Panc1 (cell line): ENCODE results near the gene CNOT1. TPM values are rescaled to one million over a fixed set of nuclear protein-coding genes. Genes with fewer than 3 reads are reported as not detected.

Experiments
- ATAC-seq: fragments of 200-7000 bp; cut with Tn5 transposase; 2 replicates; pipeline ENCODE4 v1.9.1; 2020; ENCODE audit warnings: mild to moderate bottlenecking, moderate library complexity
- BruUV-seq: library from RNA; stranded (reverse); fragments of 400-500 nt; replicated peaks from 2 replicates; lab custom pipeline; 2021; lab: Mats Ljungman, UMichigan
- CTCF ChIA-PET: fragments of 300-600 bp; sonication (Branson Sonifier 250); formaldehyde crosslinking; loops from one replicate; lab custom pipeline; 2022; ENCODE audit warnings: antibody characterized with exemption; lab: Charles Lee
- POLR2A ChIA-PET: fragments of 300-600 bp; sonication (Branson Sonifier 250); formaldehyde crosslinking; loops from one replicate; lab custom pipeline; 2022; ENCODE audit warnings: antibody characterized with exemption; lab: Charles Lee
- DNase-seq: peaks from one replicate; pipeline ENCODE4 v3.0.0-alpha.2; 2010; ENCODE audit warnings: low read depth, low spot score
- H3K27ac ChIP-seq: 2 replicates; pipeline ENCODE4 v1.5.1; 2011; ENCODE audit warnings: mild to moderate bottlenecking, low read length, inconsistent platforms
- H3K27me3 ChIP-seq: fragments of 200-500 bp; sonication (Bioruptor generic); 2 replicates; pipeline ENCODE4 v1.6.0; 2014; ENCODE audit warnings: low read length, inconsistent platforms; ENCODE audit not compliant: control insufficient read depth, insufficient read depth
- H3K36me3 ChIP-seq: fragments of 200-500 bp; sonication (Bioruptor generic); 2 replicates; pipeline ENCODE4 v1.5.1; 2014; ENCODE audit warnings: inconsistent platforms, mild to moderate bottlenecking, low read length, moderate library complexity; ENCODE audit not compliant: control insufficient read depth, insufficient read depth
- H3K4me1 ChIP-seq: 2 replicates; pipeline ENCODE4 v1.5.1; 2011; ENCODE audit warnings: inconsistent platforms, mild to moderate bottlenecking, low read length, moderate library complexity; ENCODE audit not compliant: control insufficient read depth, insufficient read depth
- H3K4me3 ChIP-seq, 2 experiments: 2 replicates each; pipeline ENCODE4 v1.5.1; 2011 to 2012; ENCODE audit warnings: low read depth in 2 of 2, low read length in 2 of 2, mild to moderate bottlenecking in 2 of 2, inconsistent platforms in 1 of 2, moderate library complexity in 1 of 2
- H3K9me3 ChIP-seq: fragments of 200-500 bp; sonication (Bioruptor generic); 2 replicates; pipeline ENCODE4 v1.5.1; 2014; ENCODE audit warnings: low read depth, mild to moderate bottlenecking, inconsistent platforms, low read length, moderate library complexity; ENCODE audit not compliant: control insufficient read depth, insufficient read depth
- CTCF ChIP-seq: fragments of 450-650 bp; IDR thresholded peaks from 2 replicates; pipeline ENCODE4 v1.5.1; 2017; ENCODE audit warnings: mild to moderate bottlenecking
- POLR2AphosphoS5 ChIP-seq: IDR thresholded peaks from 2 replicates; pipeline ENCODE4 v1.6.1; 2012; ENCODE audit warnings: mild to moderate bottlenecking, low read depth, low read length, moderate library complexity
- SIN3A ChIP-seq: IDR thresholded peaks from 2 replicates; pipeline ENCODE4 v1.6.1; 2012; ENCODE audit warnings: low read depth, mild to moderate bottlenecking, low read length, moderate library complexity, borderline replicate concordance; ENCODE audit not compliant: insufficient read depth
- TCF7L2 ChIP-seq: IDR thresholded peaks from 2 replicates; pipeline ENCODE4 v1.6.1; 2011; ENCODE audit warnings: mild to moderate bottlenecking, low read depth, low read length, inconsistent platforms
- in situ Hi-C: cut with HindIII; loops from 2 replicates; pipeline ENCODE4 v1.10.0; 2016; ENCODE audit warnings: low sequenced_read_pairs, low pct_unique_long_range_greater_than_20kb
- intact Hi-C: fragments of 100-400 bp; cut with micrococcal nuclease; formaldehyde crosslinking; loops from one replicate; pipeline ENCODE4 v1.10.0; 2022; ENCODE audit not compliant: unreplicated experiment
- total RNA-seq: library from RNA; stranded (reverse); gene quantifications from one replicate; pipeline ENCODE4 v1.2.1, GENCODE V29; 2021; ENCODE audit not compliant: unreplicated experiment
- TF ChIP-seq, protein P1 (sequence below), 2 experiments: IDR thresholded peaks; 2 replicates each; pipeline ENCODE4 v1.6.1; 2011 to 2012; ENCODE audit warnings: low read depth in 2 of 2, control low read depth in 1 of 2, low read length in 1 of 2, mild to moderate bottlenecking in 1 of 2, moderate library complexity in 1 of 2; ENCODE audit not compliant: insufficient read depth in 1 of 2

The CNOT1 gene
- total RNA-seq, 1 experiment from 2014 or later = 170 TPM

DNA sequence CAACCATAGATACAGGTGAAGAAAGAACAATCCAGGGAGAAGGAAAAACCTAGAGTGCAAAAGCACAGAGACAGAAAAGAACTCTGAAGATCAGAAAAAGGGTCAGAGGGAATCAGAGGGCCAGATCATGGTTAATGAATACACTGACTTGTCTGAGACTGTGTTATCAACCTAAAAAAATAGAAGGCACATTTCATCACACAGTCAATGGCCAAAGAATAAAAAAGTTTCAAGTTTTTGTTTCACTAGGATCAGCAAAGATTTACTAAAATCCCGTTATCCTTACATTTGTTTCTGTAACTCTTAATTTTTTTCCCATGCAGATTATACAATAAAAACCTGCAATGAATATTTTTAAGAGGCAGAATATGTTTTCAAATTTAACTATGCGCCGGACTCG lies 38.5 kb downstream of the CNOT1 start:
- H3K27ac ChIP-seq = no peak overlapping the region
- no peaks in the 10 kb centered on the region for H3K9me3 ChIP-seq
- in situ Hi-C loops = no loop called here
- ChIA-PET POLR2A (no interaction called here), CTCF (no interaction called here)
- TF ChIP-seq TCF7L2 = no peak
- TF ChIP-seq CTCF = no peak
- TF ChIP-seq, protein P1, sequence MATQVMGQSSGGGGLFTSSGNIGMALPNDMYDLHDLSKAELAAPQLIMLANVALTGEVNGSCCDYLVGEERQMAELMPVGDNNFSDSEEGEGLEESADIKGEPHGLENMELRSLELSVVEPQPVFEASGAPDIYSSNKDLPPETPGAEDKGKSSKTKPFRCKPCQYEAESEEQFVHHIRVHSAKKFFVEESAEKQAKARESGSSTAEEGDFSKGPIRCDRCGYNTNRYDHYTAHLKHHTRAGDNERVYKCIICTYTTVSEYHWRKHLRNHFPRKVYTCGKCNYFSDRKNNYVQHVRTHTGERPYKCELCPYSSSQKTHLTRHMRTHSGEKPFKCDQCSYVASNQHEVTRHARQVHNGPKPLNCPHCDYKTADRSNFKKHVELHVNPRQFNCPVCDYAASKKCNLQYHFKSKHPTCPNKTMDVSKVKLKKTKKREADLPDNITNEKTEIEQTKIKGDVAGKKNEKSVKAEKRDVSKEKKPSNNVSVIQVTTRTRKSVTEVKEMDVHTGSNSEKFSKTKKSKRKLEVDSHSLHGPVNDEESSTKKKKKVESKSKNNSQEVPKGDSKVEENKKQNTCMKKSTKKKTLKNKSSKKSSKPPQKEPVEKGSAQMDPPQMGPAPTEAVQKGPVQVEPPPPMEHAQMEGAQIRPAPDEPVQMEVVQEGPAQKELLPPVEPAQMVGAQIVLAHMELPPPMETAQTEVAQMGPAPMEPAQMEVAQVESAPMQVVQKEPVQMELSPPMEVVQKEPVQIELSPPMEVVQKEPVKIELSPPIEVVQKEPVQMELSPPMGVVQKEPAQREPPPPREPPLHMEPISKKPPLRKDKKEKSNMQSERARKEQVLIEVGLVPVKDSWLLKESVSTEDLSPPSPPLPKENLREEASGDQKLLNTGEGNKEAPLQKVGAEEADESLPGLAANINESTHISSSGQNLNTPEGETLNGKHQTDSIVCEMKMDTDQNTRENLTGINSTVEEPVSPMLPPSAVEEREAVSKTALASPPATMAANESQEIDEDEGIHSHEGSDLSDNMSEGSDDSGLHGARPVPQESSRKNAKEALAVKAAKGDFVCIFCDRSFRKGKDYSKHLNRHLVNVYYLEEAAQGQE (IDR thresholded peaks at IDR 0.05; ENCODE audit: insufficient read depth in 1 of 2, low read depth in 2 of 2, low read length in 1 of 2) = no peak
- TF ChIP-seq POLR2AphosphoS5 = no peak
- no peak for TF ChIP-seq SIN3A
- no peak for ATAC-seq
- intact Hi-C loops = no loop called here
- H3K4me1 ChIP-seq = no peaks in the 10 kb centered on the region
- H3K4me3 ChIP-seq = no peak overlapping the region
- no TSS peak for BruUV-seq
- H3K27me3 ChIP-seq = no peaks in the 10 kb centered on the region
- no peak for DNase-seq
- peaks cover 28% of the 10 kb centered on the region for H3K36me3 ChIP-seq

- in situ Hi-C loops = no loop called here
- Histone ChIP-seq H3K27me3 (no peaks in the 10 kb centered on the region), H3K27ac (no peak overlapping the region), H3K36me3 (peaks cover 34% of the 10 kb centered on the region), H3K4me1 (no peaks in the 10 kb centered on the region), H3K4me3 (no peak overlapping the region), H3K9me3 (no peaks in the 10 kb centered on the region)
- POLR2A ChIA-PET = no interaction called here
- no TSS peak for BruUV-seq
- ATAC-seq (no peak), DNase-seq (no peak)
- CTCF ChIA-PET = no interaction called here
- intact Hi-C loops = no loop called here
- TF ChIP-seq, protein P1 (IDR thresholded peaks at IDR 0.05; ENCODE audit: insufficient read depth in 1 of 2, low read depth in 2 of 2, low read length in 1 of 2) = no peak
- TF ChIP-seq SIN3A = no peak
- TF ChIP-seq CTCF = no peak
- no peak for TF ChIP-seq POLR2AphosphoS5
- no peak for TF ChIP-seq TCF7L2
These were observed 40.2 kb downstream of the CNOT1 start for GRCh38 chr16:58589326-58589905.
